Measurements from ENCODE around the gene FAM177B. TPM values are rescaled to one million over a fixed set of nuclear protein-coding genes. Genes with fewer than 3 reads are reported as not detected.

The FAM177B gene
- total and polyA plus RNA-seq, 4 donors: 0.10 to 0.54 (median 0.27) TPM; not detected in 1

DNA sequence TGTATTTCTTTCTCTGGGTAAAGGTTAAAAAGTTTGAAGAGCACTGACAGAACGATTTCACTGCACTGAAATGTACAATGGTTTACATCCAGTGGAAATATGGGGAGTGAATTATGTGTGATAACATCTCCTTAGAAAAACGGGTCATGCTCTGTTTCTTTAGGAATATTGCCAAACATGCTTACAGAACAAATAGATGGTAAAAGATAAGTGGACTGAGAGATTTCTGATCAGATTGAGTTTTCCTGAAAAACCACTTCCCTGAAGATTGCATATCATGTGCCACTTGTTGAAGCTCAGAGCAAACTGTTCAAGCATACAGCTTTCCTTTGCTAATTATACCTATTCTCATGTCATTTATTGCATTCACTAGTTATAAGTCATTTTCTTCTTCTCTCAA, 47.9 kb downstream of the FAM177B start:
- 7 to 9% methylated on average over 2 of the region's 2 CpGs for WGBS, 2 donors
- no peak overlapping the region for H3K9ac ChIP-seq (ENCODE audit: insufficient read depth in 1 of 2, low read length in 2 of 2)
- ATAC-seq (ENCODE audit: insufficient read depth, low FRiP score): no peak
- no peaks in the 10 kb centered on the region for H3K27me3 ChIP-seq (ENCODE audit: control insufficient read depth in 3 of 3, insufficient read depth in 3 of 3, low read length in 2 of 3)
- peak in 1 of 3 donors; percentile 48 for DNase-seq
- peaks cover 1 to 38% (median 23%) of the 10 kb centered on the region in 5 donors for H3K4me1 ChIP-seq (ENCODE audit: control insufficient read depth in 5 of 5, insufficient read depth in 5 of 5, low read length in 5 of 5)
- no peak overlapping the region for H3K4me3 ChIP-seq
- H3K27ac ChIP-seq (ENCODE audit: low read depth in 1 of 2, low read length in 1 of 2): no peak overlapping the region
- H3K9me3 ChIP-seq (ENCODE audit: control insufficient read depth in 4 of 4, insufficient read depth in 3 of 4, low read length in 3 of 4): no peaks in the 10 kb centered on the region
- TF ChIP-seq, protein P1, sequence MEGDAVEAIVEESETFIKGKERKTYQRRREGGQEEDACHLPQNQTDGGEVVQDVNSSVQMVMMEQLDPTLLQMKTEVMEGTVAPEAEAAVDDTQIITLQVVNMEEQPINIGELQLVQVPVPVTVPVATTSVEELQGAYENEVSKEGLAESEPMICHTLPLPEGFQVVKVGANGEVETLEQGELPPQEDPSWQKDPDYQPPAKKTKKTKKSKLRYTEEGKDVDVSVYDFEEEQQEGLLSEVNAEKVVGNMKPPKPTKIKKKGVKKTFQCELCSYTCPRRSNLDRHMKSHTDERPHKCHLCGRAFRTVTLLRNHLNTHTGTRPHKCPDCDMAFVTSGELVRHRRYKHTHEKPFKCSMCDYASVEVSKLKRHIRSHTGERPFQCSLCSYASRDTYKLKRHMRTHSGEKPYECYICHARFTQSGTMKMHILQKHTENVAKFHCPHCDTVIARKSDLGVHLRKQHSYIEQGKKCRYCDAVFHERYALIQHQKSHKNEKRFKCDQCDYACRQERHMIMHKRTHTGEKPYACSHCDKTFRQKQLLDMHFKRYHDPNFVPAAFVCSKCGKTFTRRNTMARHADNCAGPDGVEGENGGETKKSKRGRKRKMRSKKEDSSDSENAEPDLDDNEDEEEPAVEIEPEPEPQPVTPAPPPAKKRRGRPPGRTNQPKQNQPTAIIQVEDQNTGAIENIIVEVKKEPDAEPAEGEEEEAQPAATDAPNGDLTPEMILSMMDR (IDR thresholded peaks at IDR 0.05; ENCODE audit: control extremely low read depth, extremely low read depth): no peak
- H3K36me3 ChIP-seq (ENCODE audit: control insufficient read depth in 4 of 4, insufficient read depth in 4 of 4, low read length in 4 of 4): no peaks in the 10 kb centered on the region

DNA sequence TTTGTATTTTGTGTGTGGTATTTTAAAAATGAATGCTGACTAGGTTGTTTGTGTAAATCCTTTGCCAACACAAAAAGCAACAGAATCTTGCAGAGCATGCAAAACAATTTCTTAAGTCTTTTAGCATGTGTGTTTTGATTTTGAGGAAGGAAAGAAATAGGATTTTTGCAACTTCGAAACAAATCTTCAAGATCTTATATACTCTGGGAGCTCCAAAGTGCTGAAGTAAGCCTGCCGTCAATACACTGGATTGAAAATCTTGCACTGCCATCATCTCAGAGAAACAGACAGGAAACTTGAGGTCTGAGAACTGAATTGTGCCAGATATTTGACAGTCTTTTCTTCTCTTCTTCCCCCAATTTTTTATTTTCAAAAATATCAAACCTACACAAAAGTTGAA, 48.5 kb downstream of the FAM177B start:
- ATAC-seq (ENCODE audit: insufficient read depth, low FRiP score) (no peak), DNase-seq (peak in 1 of 3 donors; percentile 44)
- no peak overlapping the region for H3K4me3 ChIP-seq
- H3K4me1 ChIP-seq (ENCODE audit: control insufficient read depth in 5 of 5, insufficient read depth in 5 of 5, low read length in 5 of 5): peaks cover 1 to 38% (median 23%) of the 10 kb centered on the region in 5 donors
- no peaks in the 10 kb centered on the region for H3K36me3 ChIP-seq (ENCODE audit: control insufficient read depth in 4 of 4, insufficient read depth in 4 of 4, low read length in 4 of 4)
- H3K27ac ChIP-seq (ENCODE audit: low read depth in 1 of 2, low read length in 1 of 2): no peak overlapping the region
- no peaks in the 10 kb centered on the region for H3K9me3 ChIP-seq (ENCODE audit: control insufficient read depth in 4 of 4, insufficient read depth in 3 of 4, low read length in 3 of 4)
- TF ChIP-seq, protein P1 (IDR thresholded peaks at IDR 0.05; ENCODE audit: control extremely low read depth, extremely low read depth): no peak
- 12 to 39% methylated on average over 2 of the region's 2 CpGs for WGBS, 2 donors
- no peak overlapping the region for H3K9ac ChIP-seq (ENCODE audit: insufficient read depth in 1 of 2, low read length in 2 of 2)
- H3K27me3 ChIP-seq (ENCODE audit: control insufficient read depth in 3 of 3, insufficient read depth in 3 of 3, low read length in 2 of 3): no peaks in the 10 kb centered on the region

DNA sequence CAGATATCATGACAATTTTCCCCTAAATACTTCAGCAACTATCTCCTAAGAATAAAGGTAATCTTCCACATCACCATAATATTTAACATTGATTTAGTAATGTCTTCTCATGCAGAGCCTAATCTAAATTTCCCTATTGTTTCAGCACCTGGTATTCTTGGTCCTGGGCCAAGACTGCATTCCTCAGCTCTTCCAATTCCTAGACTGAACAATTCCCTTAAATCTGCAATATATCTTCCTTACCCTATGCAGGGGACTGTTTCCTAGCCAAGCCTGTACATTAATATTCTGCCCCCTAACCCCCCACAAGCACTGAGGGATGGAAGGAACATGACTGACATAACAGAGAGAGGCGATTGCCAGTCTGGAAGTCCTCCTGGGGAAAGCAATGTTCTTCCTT, 49.1 kb downstream of the FAM177B start:
- no peak overlapping the region for H3K27ac ChIP-seq (ENCODE audit: low read depth in 1 of 2, low read length in 1 of 2)
- no peaks in the 10 kb centered on the region for H3K27me3 ChIP-seq (ENCODE audit: control insufficient read depth in 3 of 3, insufficient read depth in 3 of 3, low read length in 2 of 3)
- no peak overlapping the region for H3K9ac ChIP-seq (ENCODE audit: insufficient read depth in 1 of 2, low read length in 2 of 2)
- no peak overlapping the region for H3K4me3 ChIP-seq
- ATAC-seq (ENCODE audit: insufficient read depth, low FRiP score): no peak
- DNase-seq: peak in 1 of 3 donors; percentile 47
- 52 to 82% methylated on average over 1 of the region's 1 CpG for WGBS, 2 donors
- H3K9me3 ChIP-seq (ENCODE audit: control insufficient read depth in 4 of 4, insufficient read depth in 3 of 4, low read length in 3 of 4): no peaks in the 10 kb centered on the region
- H3K36me3 ChIP-seq (ENCODE audit: control insufficient read depth in 4 of 4, insufficient read depth in 4 of 4, low read length in 4 of 4): no peaks in the 10 kb centered on the region
- H3K4me1 ChIP-seq (ENCODE audit: control insufficient read depth in 5 of 5, insufficient read depth in 5 of 5, low read length in 5 of 5): peaks cover 1 to 38% (median 23%) of the 10 kb centered on the region in 5 donors
- TF ChIP-seq, protein P1 (IDR thresholded peaks at IDR 0.05; ENCODE audit: control extremely low read depth, extremely low read depth): no peak

DNA sequence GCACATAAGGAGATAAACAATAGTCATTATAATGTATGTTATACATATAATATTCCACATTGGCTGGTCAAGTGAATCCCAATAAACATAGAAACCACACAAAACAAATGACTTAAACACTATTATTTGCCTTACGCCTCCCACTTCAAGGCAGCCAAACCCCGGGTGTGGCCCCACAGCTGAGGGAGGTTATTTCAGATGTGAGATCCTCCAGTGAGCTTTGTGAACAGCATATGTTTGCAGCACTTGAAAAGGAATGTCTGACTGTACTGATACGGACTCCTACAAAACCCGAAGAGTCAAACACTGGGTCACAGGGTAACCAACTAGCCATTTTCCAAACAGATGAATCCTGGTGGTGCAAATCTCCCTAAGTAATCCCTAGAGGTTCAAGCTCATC, 50.7 kb downstream of the FAM177B start:
- ATAC-seq (ENCODE audit: insufficient read depth, low FRiP score): no peak
- TF ChIP-seq, protein P1 (IDR thresholded peaks at IDR 0.05; ENCODE audit: control extremely low read depth, extremely low read depth): no peak
- 69 to 77% methylated on average over 4 of the region's 4 CpGs for WGBS, 2 donors

More for the DNA sequence above, 50.7 kb downstream of the FAM177B start:
- H3K9me3 ChIP-seq (ENCODE audit: control insufficient read depth in 4 of 4, insufficient read depth in 3 of 4, low read length in 3 of 4): no peaks in the 10 kb centered on the region
- no peak overlapping the region for H3K9ac ChIP-seq (ENCODE audit: insufficient read depth in 1 of 2, low read length in 2 of 2)
- H3K27ac ChIP-seq (ENCODE audit: low read depth in 1 of 2, low read length in 1 of 2): no peak overlapping the region
- no peak overlapping the region for H3K4me3 ChIP-seq
- no peak for DNase-seq
- H3K4me1 ChIP-seq (ENCODE audit: control insufficient read depth in 5 of 5, insufficient read depth in 5 of 5, low read length in 5 of 5): peaks cover 1 to 38% (median 23%) of the 10 kb centered on the region in 5 donors
- H3K36me3 ChIP-seq (ENCODE audit: control insufficient read depth in 4 of 4, insufficient read depth in 4 of 4, low read length in 4 of 4): no peaks in the 10 kb centered on the region
- no peaks in the 10 kb centered on the region for H3K27me3 ChIP-seq (ENCODE audit: control insufficient read depth in 3 of 3, insufficient read depth in 3 of 3, low read length in 2 of 3)
